22Rv1 (cell line): ENCODE measurements around the gene NUDT8.

Experiments used
- CTCF ChIP-seq: fragments of 450-650 bp; IDR thresholded peaks from 2 replicates; pipeline ENCODE4 v1.5.1; 2017; ENCODE audit warnings: mild to moderate bottlenecking
- ZFX ChIP-seq: fragments of 450-650 bp; IDR thresholded peaks from 2 replicates; pipeline ENCODE4 v1.6.1; 2017; ENCODE audit warnings: antibody characterized with exemption, borderline replicate concordance

- TF ChIP-seq CTCF: no peak
- no peak for TF ChIP-seq ZFX
Measured at GRCh38 chr11:67644472-67645418, 15.0 kb upstream of the NUDT8 start.
